IMR-90 (cell line): ENCODE data around the gene NIT1.

Source experiments
- BHLHE40 ChIP-seq: fragments of 150-350 bp; IDR thresholded peaks from 2 replicates; pipeline ENCODE4 v1.6.1; 2016; ENCODE audit warnings: mild to moderate bottlenecking, low read depth, low read length
- CEBPB ChIP-seq: IDR thresholded peaks from 2 replicates; pipeline ENCODE4 v1.6.1; 2012; ENCODE audit warnings: low read depth, low read length, improper control_type of control experiment
- CHD1 ChIP-seq: IDR thresholded peaks from 2 replicates; pipeline ENCODE4 v1.6.1; 2012; ENCODE audit warnings: low read depth, low read length, improper control_type of control experiment
- MXI1 ChIP-seq: IDR thresholded peaks from 2 replicates; pipeline ENCODE4 v1.6.1; 2012; ENCODE audit warnings: low read depth, mild to moderate bottlenecking, low read length, moderate library complexity, borderline replicate concordance
- POLR2A ChIP-seq: IDR thresholded peaks from 2 replicates; pipeline ENCODE4 v1.6.1; 2012; ENCODE audit warnings: mild to moderate bottlenecking, low read depth, low read length
- TF ChIP-seq, protein P1 (sequence below): conservative IDR thresholded peaks from 2 replicates; pipeline ENCODE4 v1.5.1; 2012; ENCODE audit warnings: mild to moderate bottlenecking, low read depth, low read length, improper control_type of control experiment

DNA sequence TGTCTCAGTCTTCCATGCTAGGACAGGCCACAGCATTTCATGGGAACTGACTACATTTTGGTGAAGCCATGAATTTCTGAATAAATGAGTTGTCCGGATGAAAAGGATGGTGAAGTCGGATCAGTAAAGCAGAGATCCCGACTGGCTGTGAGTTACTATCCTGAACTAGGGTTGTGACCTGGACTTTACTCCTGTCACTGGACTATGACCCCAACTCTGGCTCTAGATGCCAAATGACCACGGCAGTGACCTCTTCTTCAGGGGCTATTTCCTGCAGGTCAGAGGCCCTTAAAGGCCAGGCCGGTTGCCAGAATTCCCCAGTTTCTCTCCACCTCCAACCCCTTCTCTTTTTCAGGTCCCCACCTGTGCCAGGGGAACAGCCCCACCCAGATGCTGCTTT, 26.8 kb upstream of the NIT1 start:
- TF ChIP-seq CHD1 (no peak), CEBPB (no peak), MXI1 (no peak), BHLHE40 (no peak), POLR2A (no peak)
- TF ChIP-seq, protein P1, sequence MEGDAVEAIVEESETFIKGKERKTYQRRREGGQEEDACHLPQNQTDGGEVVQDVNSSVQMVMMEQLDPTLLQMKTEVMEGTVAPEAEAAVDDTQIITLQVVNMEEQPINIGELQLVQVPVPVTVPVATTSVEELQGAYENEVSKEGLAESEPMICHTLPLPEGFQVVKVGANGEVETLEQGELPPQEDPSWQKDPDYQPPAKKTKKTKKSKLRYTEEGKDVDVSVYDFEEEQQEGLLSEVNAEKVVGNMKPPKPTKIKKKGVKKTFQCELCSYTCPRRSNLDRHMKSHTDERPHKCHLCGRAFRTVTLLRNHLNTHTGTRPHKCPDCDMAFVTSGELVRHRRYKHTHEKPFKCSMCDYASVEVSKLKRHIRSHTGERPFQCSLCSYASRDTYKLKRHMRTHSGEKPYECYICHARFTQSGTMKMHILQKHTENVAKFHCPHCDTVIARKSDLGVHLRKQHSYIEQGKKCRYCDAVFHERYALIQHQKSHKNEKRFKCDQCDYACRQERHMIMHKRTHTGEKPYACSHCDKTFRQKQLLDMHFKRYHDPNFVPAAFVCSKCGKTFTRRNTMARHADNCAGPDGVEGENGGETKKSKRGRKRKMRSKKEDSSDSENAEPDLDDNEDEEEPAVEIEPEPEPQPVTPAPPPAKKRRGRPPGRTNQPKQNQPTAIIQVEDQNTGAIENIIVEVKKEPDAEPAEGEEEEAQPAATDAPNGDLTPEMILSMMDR: no peak
